Panc1 (cell line): ENCODE measurements around the gene PIGS. TPM values are rescaled to one million over a fixed set of nuclear protein-coding genes. Genes with fewer than 3 reads are reported as not detected.

ENCODE experiments used
- ATAC-seq: fragments of 200-7000 bp; cut with Tn5 transposase; 2 replicates; pipeline ENCODE4 v1.9.1; 2020; ENCODE audit warnings: mild to moderate bottlenecking, moderate library complexity
- BruUV-seq: library from RNA; stranded (reverse); fragments of 400-500 nt; replicated peaks from 2 replicates; lab custom pipeline; 2021; lab: Mats Ljungman, UMichigan
- CTCF ChIA-PET: fragments of 300-600 bp; sonication (Branson Sonifier 250); formaldehyde crosslinking; loops from one replicate; lab custom pipeline; 2022; ENCODE audit warnings: antibody characterized with exemption; lab: Charles Lee
- POLR2A ChIA-PET: fragments of 300-600 bp; sonication (Branson Sonifier 250); formaldehyde crosslinking; loops from one replicate; lab custom pipeline; 2022; ENCODE audit warnings: antibody characterized with exemption; lab: Charles Lee
- DNase-seq: peaks from one replicate; pipeline ENCODE4 v3.0.0-alpha.2; 2010; ENCODE audit warnings: low read depth, low spot score
- H3K27ac ChIP-seq: 2 replicates; pipeline ENCODE4 v1.5.1; 2011; ENCODE audit warnings: mild to moderate bottlenecking, low read length, inconsistent platforms
- H3K27me3 ChIP-seq: fragments of 200-500 bp; sonication (Bioruptor generic); 2 replicates; pipeline ENCODE4 v1.6.0; 2014; ENCODE audit warnings: low read length, inconsistent platforms; ENCODE audit not compliant: control insufficient read depth, insufficient read depth
- H3K36me3 ChIP-seq: fragments of 200-500 bp; sonication (Bioruptor generic); 2 replicates; pipeline ENCODE4 v1.5.1; 2014; ENCODE audit warnings: inconsistent platforms, mild to moderate bottlenecking, low read length, moderate library complexity; ENCODE audit not compliant: control insufficient read depth, insufficient read depth
- H3K4me1 ChIP-seq: 2 replicates; pipeline ENCODE4 v1.5.1; 2011; ENCODE audit warnings: inconsistent platforms, mild to moderate bottlenecking, low read length, moderate library complexity; ENCODE audit not compliant: control insufficient read depth, insufficient read depth
- H3K4me3 ChIP-seq, 2 experiments: 2 replicates each; pipeline ENCODE4 v1.5.1; 2011 to 2012; ENCODE audit warnings: low read depth in 2 of 2, low read length in 2 of 2, mild to moderate bottlenecking in 2 of 2, inconsistent platforms in 1 of 2, moderate library complexity in 1 of 2
- H3K9me3 ChIP-seq: fragments of 200-500 bp; sonication (Bioruptor generic); 2 replicates; pipeline ENCODE4 v1.5.1; 2014; ENCODE audit warnings: low read depth, mild to moderate bottlenecking, inconsistent platforms, low read length, moderate library complexity; ENCODE audit not compliant: control insufficient read depth, insufficient read depth
- CTCF ChIP-seq: fragments of 450-650 bp; IDR thresholded peaks from 2 replicates; pipeline ENCODE4 v1.5.1; 2017; ENCODE audit warnings: mild to moderate bottlenecking
- POLR2AphosphoS5 ChIP-seq: IDR thresholded peaks from 2 replicates; pipeline ENCODE4 v1.6.1; 2012; ENCODE audit warnings: mild to moderate bottlenecking, low read depth, low read length, moderate library complexity
- REST ChIP-seq, 2 experiments: IDR thresholded peaks; 2 replicates each; pipeline ENCODE4 v1.6.1; 2011 to 2012; ENCODE audit warnings: low read depth in 2 of 2, control low read depth in 1 of 2, low read length in 1 of 2, mild to moderate bottlenecking in 1 of 2, moderate library complexity in 1 of 2; ENCODE audit not compliant: insufficient read depth in 1 of 2
- SIN3A ChIP-seq: IDR thresholded peaks from 2 replicates; pipeline ENCODE4 v1.6.1; 2012; ENCODE audit warnings: low read depth, mild to moderate bottlenecking, low read length, moderate library complexity, borderline replicate concordance; ENCODE audit not compliant: insufficient read depth
- TCF7L2 ChIP-seq: IDR thresholded peaks from 2 replicates; pipeline ENCODE4 v1.6.1; 2011; ENCODE audit warnings: mild to moderate bottlenecking, low read depth, low read length, inconsistent platforms
- in situ Hi-C: cut with HindIII; loops from 2 replicates; pipeline ENCODE4 v1.10.0; 2016; ENCODE audit warnings: low sequenced_read_pairs, low pct_unique_long_range_greater_than_20kb
- intact Hi-C: fragments of 100-400 bp; cut with micrococcal nuclease; formaldehyde crosslinking; loops from one replicate; pipeline ENCODE4 v1.10.0; 2022; ENCODE audit not compliant: unreplicated experiment
- total RNA-seq: library from RNA; stranded (reverse); gene quantifications from one replicate; pipeline ENCODE4 v1.2.1, GENCODE V29; 2021; ENCODE audit not compliant: unreplicated experiment

PIGS gene
- total RNA-seq, 1 experiment from 2014 or later: 78.8 TPM

- CTCF ChIA-PET: no interaction called here
- Histone ChIP-seq H3K4me1 (no peaks in the 10 kb centered on the region), H3K27me3 (no peaks in the 10 kb centered on the region), H3K27ac (no peak overlapping the region), H3K9me3 (no peaks in the 10 kb centered on the region), H3K4me3 (no peak overlapping the region), H3K36me3 (peaks cover 68% of the 10 kb centered on the region)
- in situ Hi-C loops (no loop called here), intact Hi-C loops (no loop called here)
- ATAC-seq (no peak), DNase-seq (no peak)
- no TSS peak for BruUV-seq
- POLR2A ChIA-PET: no interaction called here
- TF ChIP-seq CTCF (no peak), POLR2AphosphoS5 (no peak), TCF7L2 (no peak), SIN3A (no peak), REST (IDR thresholded peaks at IDR 0.05; ENCODE audit: insufficient read depth in 1 of 2, low read depth in 2 of 2, low read length in 1 of 2) (no peak)
Observed at GRCh38 chr17:28618464-28618863, 47.1 kb upstream of the PIGS start.

GRCh38 chr17:28616281-28616680 lies 45.0 kb upstream of the PIGS start:
- POLR2A ChIA-PET: no interaction called here

More at GRCh38 chr17:28616281-28616680, 45.0 kb upstream of the PIGS start:
- Histone ChIP-seq H3K36me3 (peaks cover 52% of the 10 kb centered on the region), H3K27me3 (no peaks in the 10 kb centered on the region), H3K27ac (no peak overlapping the region), H3K9me3 (no peaks in the 10 kb centered on the region), H3K4me3 (no peak overlapping the region), H3K4me1 (no peaks in the 10 kb centered on the region)
- no peak for DNase-seq
- intact Hi-C loops: no loop called here
- BruUV-seq: no TSS peak
- CTCF ChIA-PET: no interaction called here
- ATAC-seq: no peak
- TF ChIP-seq CTCF: no peak
- no peak for TF ChIP-seq POLR2AphosphoS5
- TF ChIP-seq REST (IDR thresholded peaks at IDR 0.05; ENCODE audit: insufficient read depth in 1 of 2, low read depth in 2 of 2, low read length in 1 of 2): no peak
- TF ChIP-seq TCF7L2: no peak
- no peak for TF ChIP-seq SIN3A
- in situ Hi-C loops: no loop called here
